Measurements from ENCODE around the gene POPDC2.

Gene POPDC2

DNA sequence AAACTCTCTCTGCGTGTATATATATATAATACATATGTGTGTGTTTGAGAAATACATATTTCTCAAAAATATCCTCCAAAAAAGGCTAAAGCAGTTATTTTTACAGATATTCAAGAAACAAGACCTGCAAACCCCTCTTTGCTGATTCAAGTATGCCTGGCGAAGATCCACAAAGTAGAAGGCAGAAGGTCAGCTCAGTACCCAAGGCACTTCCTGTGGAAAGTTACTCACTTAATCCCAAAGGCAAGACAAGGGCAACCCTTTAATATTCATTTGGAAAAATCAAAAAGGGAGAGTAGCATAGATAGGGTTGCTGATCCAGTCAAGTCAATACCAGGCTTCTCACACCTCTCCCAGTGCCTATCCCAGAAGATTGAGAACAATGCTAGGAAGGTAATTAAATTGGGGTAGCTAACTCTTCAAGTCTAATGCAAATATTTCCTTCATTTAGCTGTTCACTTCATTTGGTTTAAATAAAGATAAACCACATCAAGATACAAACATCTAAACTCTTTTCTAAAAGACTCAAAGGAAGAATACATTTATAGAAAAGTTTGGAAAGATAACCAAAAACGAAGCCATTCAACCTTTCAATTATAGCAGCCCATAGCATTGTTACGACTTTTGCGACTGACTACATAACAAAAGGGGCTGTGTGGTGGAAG, 9.6 kb upstream of the POPDC2 start:
- DNase-seq (ENCODE audit: low spot score): no peak

DNA sequence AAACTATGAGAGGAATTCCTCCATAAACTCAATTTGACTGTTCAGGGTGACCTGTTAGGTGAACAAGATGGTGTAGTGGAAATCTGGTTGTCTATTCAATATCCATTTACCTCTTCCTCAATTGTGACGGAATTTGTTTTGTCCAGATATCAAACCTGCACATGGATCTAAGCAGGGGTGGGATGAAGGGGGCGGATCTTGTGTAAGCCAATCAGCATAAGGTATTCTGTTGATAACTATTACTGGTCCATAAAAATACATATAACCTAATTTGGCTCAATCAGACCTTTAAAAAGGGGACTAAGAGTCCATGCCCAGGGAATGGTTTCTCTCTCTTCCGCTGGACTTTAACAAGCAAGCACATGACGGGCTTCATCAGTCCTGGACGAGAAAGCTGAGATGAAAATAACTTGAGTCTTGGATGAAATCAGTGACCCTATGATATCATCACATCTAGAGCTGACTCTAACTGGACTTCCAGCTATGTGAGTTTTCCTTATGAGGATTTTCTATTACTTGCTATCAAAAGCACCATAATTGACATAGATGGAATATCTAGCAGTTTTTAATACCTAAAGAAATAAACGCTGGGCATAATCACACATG, 5.7 kb upstream of the POPDC2 start:
- DNase-seq (ENCODE audit: low spot score): no peak

DNA sequence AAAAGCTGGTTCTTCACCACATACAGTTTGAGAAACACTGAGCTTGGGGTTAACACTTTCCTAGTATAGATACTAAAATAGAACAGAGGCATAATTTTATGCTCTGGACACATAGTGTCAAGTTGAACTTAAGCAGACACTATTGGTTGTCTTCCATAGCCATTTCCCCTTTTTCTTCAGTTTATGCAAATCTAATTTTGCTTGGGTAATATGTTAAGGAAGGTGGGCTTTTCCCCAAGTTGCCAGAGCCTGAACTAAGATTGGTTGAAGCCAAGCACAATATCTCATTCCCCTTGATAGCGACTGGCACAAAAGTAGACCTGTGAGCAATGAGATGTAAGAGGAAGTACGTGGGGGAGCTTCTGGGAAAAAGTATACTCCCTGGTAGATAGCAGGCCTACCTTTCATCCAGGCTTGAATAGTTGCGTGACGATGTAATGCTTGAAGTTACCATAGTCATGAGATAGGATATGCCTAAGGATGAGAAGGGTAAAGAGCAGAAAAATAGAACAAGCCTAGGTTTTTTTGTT, 4.5 kb upstream of the POPDC2 start:
- no peak for DNase-seq (ENCODE audit: low spot score)

DNA sequence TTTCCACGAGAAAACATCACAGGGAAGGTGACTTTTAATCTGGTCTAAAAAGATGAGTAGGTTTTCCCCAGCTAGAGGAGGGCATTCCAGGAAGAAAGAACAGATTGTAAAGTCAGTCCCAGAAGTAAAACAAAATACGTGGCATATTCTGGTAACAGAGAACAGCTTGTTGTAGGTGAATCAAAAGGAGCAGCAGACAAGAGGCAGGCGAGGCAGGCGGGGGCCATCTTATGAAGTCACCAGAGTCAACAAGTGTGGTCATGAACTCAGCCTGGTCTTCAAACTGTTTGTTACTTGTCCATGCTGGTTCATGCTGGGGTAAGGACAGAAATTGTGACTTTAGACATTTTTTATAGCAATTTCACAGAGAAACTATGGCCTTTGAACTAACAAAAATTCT, 4.0 kb upstream of the POPDC2 start:
- no peak for DNase-seq (ENCODE audit: low spot score)

DNA sequence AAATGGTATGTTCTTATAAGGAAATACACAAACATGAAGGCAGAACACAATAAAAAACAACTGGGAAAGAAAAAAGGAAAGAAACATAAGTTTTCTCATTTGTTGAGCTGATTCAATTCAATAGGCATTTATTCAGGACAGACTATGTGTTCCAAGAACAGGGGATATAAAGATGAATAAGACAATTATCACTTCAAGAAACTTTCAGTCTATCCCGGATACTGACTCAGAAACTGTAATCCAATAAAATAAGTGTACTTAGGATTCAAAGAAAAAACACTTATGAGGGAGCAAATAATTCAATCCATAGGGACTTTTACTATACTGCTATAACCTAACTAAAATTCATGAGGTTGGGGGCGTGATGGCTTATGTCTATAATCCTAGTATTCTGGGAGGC, 3.5 kb upstream of the POPDC2 start:
- DNase-seq (ENCODE audit: low spot score): no peak

DNA sequence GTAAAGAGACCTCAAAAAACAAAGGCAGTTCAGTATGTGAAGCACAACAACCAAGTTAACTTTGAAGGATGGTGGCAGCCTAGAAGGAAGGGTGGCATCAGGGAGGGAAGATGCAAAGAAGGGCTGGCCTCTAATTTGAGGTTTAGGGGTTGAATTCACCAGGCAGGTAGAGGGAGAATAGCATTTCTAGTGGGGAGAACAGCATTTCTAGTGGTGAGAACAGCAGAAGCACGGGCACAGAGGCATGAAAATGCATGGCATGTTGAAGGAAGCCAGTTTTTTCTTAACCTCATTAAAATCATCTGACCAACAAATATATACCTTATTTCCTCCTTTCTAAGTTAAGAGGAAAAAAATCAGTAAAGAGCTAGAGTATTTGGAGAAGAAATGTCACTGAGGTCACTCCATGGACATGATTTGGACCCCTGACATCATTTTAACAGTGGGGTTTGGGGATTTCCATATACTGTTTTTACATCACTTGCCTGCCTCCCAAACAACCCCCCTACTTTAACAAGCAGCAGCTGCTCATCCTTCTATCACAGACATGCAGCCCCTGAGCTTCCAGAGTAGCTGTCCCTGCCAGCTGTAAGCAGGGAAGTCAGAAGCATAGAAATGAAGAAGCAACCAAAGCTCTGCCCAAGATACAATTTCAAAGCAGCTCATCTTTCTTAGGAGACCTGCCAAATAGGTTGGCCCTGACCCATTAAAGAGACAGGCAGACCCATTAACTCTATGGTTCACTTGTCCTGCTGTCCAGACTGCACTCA, 2.4 kb upstream of the POPDC2 start:
- DNase-seq (ENCODE audit: low spot score): no peak

DNA sequence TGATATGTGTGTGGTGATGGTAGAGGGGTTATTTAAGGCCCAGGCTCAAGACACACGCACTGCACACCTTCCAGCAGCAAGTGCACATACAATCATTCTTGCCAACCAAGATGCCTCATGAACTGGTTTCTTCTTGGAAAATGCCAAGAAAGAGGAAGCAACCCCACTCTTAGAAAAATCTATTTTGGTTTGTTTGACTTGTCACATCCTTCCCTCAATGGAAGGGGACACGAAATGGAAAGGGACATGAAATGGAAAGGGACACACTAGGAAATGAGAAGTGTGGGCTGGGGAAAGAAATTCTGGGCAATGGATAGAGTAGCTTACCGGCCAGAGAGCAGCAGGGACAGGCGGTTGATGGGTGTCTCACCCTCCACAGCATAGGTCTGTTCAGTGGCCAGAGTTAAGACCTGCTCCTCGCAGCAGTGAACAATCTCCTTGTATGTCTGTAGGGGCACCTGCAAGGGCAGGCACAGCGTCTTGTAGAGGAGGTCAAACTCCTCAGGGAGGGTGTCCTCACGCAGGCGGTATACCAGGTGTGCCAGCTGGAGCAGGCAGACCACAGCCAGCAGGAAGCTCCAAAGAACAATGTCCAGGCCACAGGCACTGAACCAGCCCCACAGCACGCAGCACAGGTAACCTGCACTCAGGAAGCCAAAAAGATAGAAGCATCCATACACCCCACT, 640 bp downstream of the POPDC2 start:
- no peak for DNase-seq (ENCODE audit: low spot score)

DNA sequence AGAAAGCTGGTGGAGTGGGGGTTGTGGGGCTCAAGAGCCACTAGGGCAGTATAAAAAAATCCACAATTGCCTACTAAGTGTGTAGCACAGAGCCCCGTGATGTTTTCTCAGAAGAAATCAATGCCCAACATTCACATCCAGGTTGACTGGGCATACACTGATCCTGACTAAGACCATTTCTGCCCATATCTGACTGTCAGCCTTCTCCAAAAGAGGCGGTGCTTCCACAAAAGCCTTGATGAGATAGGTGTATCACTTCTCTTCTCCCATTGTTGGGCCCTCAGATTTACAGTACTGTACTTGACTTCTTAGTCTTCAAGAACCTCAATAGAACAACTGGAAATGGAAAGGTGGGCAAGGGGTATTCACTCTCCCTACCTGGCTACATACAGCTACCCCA, 1.4 kb downstream of the POPDC2 start:
- DNase-seq (ENCODE audit: low spot score): no peak

DNA sequence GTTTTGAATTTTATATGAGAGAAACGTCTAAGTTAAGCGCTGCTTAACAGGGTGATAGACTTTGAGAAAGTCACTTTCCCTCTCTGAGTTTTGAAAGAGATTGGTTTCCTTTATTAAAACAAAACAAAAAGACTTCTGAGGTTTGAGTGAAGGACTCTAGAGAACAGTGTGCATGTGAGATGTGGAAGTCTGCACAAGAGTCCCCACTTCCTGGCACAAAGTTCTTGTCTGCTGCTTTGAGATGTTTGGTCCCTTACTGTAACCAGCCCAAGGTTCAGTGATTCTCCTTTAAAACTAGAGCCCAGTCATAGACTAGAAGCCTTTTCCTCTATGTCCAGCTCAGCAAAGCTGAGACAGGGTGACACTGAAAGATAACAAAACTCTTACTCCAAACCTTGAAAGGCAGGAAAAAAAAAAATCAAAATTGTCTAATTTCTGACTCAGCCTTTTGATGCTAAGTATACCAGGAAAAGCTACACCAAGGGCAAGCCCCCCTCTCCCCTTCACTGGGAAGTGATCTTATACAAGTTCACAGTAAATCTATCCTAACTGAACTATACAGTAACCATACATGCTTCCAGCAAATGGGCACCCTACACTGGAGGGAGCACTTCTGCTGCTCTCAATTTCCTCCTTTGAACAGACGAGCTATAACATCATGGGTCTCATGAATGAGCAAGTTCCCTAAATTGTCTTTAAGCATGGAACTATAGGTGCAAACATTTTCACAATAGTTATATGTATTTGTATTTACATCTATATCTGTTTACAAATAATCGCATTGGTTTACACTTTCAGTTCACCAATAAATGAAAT, 2.3 kb downstream of the POPDC2 start:
- no peak for DNase-seq (ENCODE audit: low spot score)

DNA sequence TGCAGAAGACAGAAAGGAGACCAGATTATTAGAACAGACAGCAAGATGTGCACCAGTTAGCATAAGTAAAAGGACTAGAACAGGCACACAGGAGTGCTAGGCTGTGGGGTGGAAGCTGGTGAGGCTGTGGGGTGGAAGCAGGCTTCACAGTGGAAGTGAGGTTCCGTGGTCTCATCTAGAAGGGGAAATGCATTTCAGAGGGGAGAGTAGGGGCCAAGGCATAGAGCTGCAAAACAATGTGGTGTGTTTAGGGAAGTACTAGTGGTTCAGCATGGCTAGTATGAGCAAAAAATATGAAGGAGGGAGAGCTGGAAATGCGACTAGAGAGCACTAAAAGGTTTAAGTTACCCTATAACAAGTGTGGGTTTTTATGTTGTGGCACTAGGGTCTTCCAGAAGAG, 6.5 kb downstream of the POPDC2 start:
- no peak for DNase-seq (ENCODE audit: low spot score)

DNA sequence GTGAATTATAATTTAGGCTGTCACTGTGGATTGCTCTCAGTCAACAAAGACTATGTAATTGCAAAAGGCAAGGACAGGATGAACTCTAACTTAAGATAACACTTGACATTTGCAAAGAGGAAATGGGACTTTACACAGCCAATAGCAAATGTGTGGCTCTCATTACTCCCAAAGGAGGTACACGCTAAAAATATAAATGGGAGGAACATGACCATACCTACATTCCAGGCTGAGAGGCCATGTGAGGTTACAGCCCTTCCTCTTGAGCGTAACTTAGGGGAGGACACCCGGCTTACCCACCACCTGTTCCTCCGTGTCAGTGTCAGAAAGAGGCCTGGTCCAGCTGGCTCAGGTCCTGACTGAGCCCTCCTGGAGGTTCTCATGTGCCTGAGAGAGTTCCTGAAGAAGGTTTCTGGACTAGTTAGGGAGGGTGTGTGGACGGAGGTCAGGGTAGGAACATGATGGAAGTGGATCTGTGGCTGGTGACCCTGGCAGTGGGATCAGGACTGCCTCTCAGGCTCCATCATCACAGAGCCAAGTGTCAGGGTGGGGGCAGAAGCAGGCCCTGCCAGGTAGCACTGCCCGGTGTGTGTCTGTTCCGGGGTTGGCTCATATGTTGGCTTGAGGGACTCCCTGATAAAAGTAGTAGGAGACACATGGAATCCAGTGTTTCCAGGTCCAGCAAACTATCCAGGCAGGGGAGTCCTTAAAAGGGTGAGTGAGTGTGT, 7.9 kb downstream of the POPDC2 start:
- DNase-seq (ENCODE audit: low spot score): no peak

DNA sequence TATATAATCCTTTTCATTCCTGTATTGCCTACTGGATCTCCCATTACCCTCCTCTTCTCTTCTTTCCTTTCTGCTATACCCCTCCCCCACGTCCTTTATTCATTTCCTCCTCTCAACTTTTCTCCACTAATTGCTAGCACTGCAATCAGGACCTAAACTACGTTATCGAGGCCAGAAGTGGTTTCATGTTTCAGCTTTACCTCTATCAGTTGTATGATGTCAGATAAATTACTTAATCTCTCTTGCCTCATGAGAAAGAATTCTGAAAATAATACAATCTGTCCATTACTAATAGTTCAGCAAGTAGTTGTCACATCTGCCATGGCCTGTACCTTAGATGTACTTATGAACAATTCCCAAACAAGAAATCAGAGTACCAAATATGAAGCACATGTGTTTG, 10.6 kb downstream of the POPDC2 start:
- no peak for DNase-seq (ENCODE audit: low spot score)

DNA sequence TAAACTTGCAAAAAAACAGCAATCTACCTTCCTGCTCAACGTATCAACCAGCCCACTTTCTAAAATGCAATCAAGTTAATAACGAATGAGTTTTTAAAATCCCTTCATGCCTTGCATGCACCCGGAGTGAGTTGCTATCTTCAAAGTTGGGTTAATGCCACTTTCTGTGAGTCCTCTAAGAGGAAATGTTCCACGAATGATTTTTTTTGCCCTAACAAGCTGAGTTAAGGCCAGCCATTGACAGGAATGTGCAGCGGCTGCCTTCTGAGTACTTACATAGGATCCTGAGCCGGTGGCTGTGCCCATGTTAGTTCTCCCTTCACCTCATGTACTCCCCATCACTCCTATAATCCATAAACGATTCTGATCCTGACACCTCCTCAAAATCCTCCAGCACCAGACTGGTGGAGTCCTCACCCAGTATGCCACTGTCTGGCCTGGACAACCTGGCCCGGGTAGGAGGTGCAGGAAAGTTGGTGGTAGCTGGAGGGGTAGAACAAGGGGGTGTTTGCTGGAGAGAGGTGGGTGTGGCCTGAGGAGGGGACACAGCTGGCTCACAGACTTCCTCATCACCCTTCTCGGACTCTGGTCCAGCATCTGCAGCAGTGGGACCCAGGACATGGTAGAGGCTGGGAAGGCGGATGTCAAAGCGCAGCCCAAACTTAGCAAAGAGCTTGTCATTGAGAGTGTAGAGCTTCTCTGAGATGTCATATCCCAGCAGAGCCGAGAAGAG, 12.4 kb downstream of the POPDC2 start:
- DNase-seq (ENCODE audit: low spot score): no peak

DNA sequence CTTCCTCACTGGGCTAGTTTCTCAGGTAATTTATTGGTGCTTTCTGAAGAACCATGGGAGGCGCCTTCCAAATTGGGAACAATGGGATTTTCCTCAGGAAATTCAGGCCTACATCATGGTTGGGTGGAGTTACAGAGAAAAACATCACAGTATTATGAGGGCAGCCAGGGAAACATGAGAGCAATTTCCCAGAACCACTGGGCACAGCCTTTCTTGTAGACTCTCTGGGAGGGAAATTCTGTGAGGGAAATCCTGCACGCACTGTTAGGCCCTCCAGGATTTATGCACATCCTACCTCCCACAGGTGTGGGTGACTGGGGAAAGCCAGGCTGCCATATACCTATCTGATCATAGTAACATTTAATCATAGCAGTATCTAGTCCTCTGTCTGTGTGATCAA, 13.2 kb downstream of the POPDC2 start:
- DNase-seq (ENCODE audit: low spot score): no peak

DNA sequence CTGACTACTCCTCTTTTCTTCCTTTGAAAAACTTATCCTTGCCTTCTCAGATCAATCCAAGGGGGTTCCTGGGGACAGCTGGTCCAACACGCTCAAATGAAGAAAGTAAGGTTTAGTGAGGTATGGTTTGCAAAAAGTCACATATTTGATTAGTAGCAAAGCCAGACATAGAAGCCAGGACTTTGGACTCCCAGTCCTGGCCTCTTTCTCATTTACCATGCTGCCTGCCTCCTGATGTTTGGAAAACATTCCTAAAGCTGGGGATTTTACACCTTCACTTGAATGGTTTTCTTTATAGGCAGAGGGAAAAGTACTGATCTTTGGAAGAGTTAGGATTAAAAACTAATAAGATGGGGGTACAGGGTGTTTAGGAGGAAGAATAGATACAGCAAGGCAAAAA, 14.6 kb downstream of the POPDC2 start:
- no peak for DNase-seq (ENCODE audit: low spot score)

DNA sequence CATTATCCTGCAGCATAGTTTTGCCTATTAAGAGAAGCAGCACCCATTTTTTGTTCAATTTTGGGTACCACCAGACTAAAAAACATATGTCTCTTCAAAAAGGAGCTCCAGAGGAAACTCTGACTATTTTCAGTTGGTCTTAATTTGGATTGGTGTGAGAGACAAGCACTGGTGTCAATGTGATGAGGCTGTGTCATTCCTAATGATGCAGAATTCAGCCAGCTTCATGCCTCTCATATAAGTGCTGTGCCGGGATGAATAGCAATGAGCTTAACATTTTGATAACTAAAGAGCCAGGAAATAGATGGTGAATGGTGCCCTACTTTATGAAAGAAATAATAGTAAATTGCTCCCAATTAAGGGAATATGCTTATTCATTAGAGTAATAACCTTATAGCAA, 15.9 kb downstream of the POPDC2 start:
- DNase-seq (ENCODE audit: low spot score): no peak

DNA sequence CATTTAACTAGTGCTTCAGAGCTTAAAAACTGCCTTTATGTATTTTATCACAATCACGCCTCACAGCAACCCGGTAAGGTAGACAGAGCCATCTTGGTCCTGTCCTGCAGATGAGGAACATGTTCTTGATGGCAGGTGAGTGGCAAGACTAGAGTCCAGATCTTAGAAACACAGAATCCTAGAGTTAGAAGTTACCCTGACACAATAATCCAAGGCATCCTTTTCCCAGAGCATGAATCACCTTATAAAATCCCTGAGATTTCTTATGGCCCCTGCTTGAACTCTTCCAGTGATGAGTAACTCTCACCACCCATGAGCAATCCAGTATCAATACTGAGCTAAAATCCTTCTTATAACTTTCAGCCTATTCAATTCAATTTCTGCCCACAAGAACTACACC, 16.9 kb downstream of the POPDC2 start:
- DNase-seq (ENCODE audit: low spot score): no peak

DNA sequence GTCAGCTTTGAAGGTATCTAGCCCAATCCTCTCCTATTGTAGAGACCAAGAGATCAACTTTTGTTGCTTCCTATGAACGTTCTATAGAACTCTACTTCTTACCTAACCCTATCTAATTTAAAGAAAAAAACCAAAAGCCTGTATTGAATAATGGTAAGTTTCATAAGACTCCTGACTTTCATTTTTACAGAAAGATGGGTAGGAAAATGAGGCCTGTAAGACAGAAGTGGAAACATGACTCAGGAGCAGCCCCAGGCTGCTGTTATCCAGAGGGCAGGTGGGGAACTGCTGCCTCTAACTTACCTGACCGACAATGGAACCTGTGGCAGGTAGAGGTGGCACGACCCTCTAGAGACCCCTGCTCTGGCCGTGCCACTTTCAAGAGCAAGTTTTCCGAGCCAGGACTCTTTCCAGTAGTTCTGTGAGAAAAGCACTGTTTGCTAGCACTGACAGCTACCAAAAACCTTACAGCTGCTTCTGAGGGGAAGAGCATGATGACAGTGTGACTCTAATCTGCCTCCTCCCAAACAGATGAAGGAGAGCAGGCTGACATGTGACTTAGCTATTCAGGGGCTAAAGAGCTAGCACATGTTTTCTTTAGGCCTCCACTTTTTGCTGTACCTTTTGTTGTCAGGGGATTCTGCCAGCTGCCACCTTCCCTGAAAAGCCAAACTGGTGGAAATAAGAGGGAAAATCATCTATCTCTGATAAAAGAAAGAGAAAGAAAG, 17.5 kb downstream of the POPDC2 start:
- DNase-seq (ENCODE audit: low spot score): no peak

DNA sequence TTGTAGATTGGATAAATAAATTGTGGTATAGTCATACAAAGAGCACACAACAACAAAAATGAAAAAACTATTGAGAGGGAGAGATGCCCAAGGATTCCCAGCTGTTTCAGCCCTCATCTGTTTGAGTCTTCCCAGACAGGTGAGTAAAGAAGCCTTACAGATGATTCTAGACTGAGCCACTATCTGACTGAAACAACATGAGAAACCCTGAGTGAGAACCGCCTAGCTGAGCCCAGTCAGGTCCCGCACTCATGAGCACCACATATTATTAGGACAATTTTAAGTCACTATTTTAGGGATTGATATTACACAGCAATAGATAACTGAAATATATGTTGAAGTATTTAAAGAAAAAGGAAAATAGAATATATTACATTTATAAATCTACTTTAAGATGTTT, 19.0 kb downstream of the POPDC2 start:
- DNase-seq (ENCODE audit: low spot score): no peak

Data from CD4-positive, alpha-beta T cell treated with Interleukin-6 at 100 ng/mL for 8 hours (primary cell).